LNCAP (cell line): Measurements from ENCODE around the gene HAUS8.

ENCODE experiments used
- CTCF ChIP-seq: fragments of 450-650 bp; IDR thresholded peaks from 2 replicates; pipeline ENCODE4 v1.5.1; 2017; ENCODE audit warnings: mild to moderate bottlenecking

The HAUS8 gene

GRCh38 chr19:17113127-17113785 is 38.0 kb upstream of the HAUS8 start:
- no peak for TF ChIP-seq CTCF

- no peak for TF ChIP-seq CTCF
These were observed 37.4 kb upstream of the HAUS8 start for GRCh38 chr19:17112700-17113099.

- TF ChIP-seq CTCF: no peak
These were observed 37.0 kb upstream of the HAUS8 start for GRCh38 chr19:17112271-17112670.

DNA sequence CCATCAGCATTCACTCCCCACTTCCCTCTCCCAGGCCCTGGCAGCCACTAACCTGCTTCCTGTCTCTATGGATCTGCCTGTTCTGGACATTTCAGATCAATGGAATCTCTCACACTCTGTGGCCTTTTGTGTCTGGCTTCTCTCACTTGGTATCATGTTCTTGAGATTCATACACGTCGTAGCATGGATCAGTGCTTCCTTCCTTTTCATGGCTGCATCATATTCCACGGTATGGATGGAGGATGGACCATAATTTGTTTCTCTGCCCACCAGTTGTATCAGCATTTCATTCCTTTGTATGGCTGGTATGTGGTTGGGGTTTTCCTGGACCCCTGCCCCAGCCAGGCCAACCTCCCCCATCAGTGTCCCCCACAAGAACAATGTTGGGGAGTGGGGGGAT is 36.5 kb upstream of the HAUS8 start:
- no peak for TF ChIP-seq CTCF

- TF ChIP-seq CTCF: no peak
These were observed 35.3 kb upstream of the HAUS8 start for GRCh38 chr19:17110599-17110966.

- TF ChIP-seq CTCF: no peak
These were observed 34.8 kb upstream of the HAUS8 start for GRCh38 chr19:17109962-17110598.

GRCh38 chr19:17109300-17109699 is 34.0 kb upstream of the HAUS8 start:
- no peak for TF ChIP-seq CTCF

GRCh38 chr19:17108453-17108784 is 33.2 kb upstream of the HAUS8 start:
- TF ChIP-seq CTCF: no peak
